HEK293 (cell line): ENCODE measurements around the gene SFMBT2.
A peak's percentile ranks its signal among the peaks of the same experiment; 100 is the strongest.

ENCODE experiments used
- GFI1B ChIP-seq: fragments of 450-650 bp; formaldehyde crosslinking; IDR thresholded peaks from 2 replicates; pipeline ENCODE4 v1.5.1; 2016; ENCODE audit warnings: missing biosample characterization, missing genetic modification characterization
- GLI2 ChIP-seq: fragments of 450-650 bp; formaldehyde crosslinking; IDR thresholded peaks from 2 replicates; pipeline ENCODE4; 2017; ENCODE audit warnings: missing biosample characterization, missing genetic modification characterization, low read depth, borderline replicate concordance
- GLI4 ChIP-seq: fragments of 450-650 bp; formaldehyde crosslinking; IDR thresholded peaks from 2 replicates; pipeline ENCODE4 v1.5.1; 2016; ENCODE audit warnings: missing biosample characterization, missing genetic modification characterization
- OSR2 ChIP-seq: fragments of 450-650 bp; formaldehyde crosslinking; IDR thresholded peaks from 2 replicates; pipeline ENCODE4 v1.5.1; 2016; ENCODE audit warnings: missing biosample characterization, missing genetic modification characterization
- SETDB1 ChIP-seq: IDR thresholded peaks from one replicate; pipeline ENCODE4 v1.6.1; 2017; ENCODE audit warnings: mild to moderate bottlenecking, low read length, moderate library complexity, mixed read lengths; ENCODE audit not compliant: insufficient read length
- TCF7L2 ChIP-seq: IDR thresholded peaks from 2 replicates; pipeline ENCODE4 v1.6.1; 2011; ENCODE audit warnings: low read depth, mild to moderate bottlenecking, inconsistent platforms, low read length, moderate library complexity, borderline replicate concordance
- ZBTB48 ChIP-seq: fragments of 450-650 bp; formaldehyde crosslinking; IDR thresholded peaks from 2 replicates; pipeline ENCODE4 v1.5.1; 2016; ENCODE audit warnings: missing biosample characterization, missing genetic modification characterization
- ZFP3 ChIP-seq: fragments of 450-650 bp; formaldehyde crosslinking; IDR thresholded peaks from 2 replicates; pipeline ENCODE4 v1.5.1; 2016; ENCODE audit warnings: low read depth, missing biosample characterization, missing genetic modification characterization
- ZFP37 ChIP-seq: fragments of 450-650 bp; formaldehyde crosslinking; IDR thresholded peaks from 2 replicates; pipeline ENCODE4 v1.5.1; 2016; ENCODE audit warnings: missing biosample characterization, missing genetic modification characterization
- ZNF121 ChIP-seq: fragments of 450-650 bp; formaldehyde crosslinking; IDR thresholded peaks from 2 replicates; pipeline ENCODE4 v1.5.1; 2016; ENCODE audit warnings: missing biosample characterization, missing genetic modification characterization
- ZNF133 ChIP-seq: fragments of 450-650 bp; formaldehyde crosslinking; IDR thresholded peaks from 2 replicates; pipeline ENCODE4 v1.5.1; 2016; ENCODE audit warnings: missing biosample characterization, missing genetic modification characterization
- ZNF138 ChIP-seq: fragments of 450-650 bp; formaldehyde crosslinking; IDR thresholded peaks from 2 replicates; pipeline ENCODE4 v1.5.1; 2016; ENCODE audit warnings: missing biosample characterization, missing genetic modification characterization, borderline replicate concordance
- ZNF148 ChIP-seq: fragments of 450-650 bp; formaldehyde crosslinking; IDR thresholded peaks from 2 replicates; pipeline ENCODE4 v1.5.0; 2017; ENCODE audit warnings: missing biosample characterization, missing genetic modification characterization, borderline replicate concordance
- ZNF416 ChIP-seq: fragments of 450-650 bp; formaldehyde crosslinking; IDR thresholded peaks from 2 replicates; pipeline ENCODE4 v1.5.1; 2016; ENCODE audit warnings: missing biosample characterization, missing genetic modification characterization
- ZNF423 ChIP-seq: fragments of 450-650 bp; formaldehyde crosslinking; IDR thresholded peaks from 2 replicates; pipeline ENCODE4 v1.5.1; 2016; ENCODE audit warnings: missing biosample characterization, missing genetic modification characterization
- ZNF426 ChIP-seq: fragments of 450-650 bp; formaldehyde crosslinking; IDR thresholded peaks from 2 replicates; pipeline ENCODE4 v1.5.1; 2017; ENCODE audit warnings: missing biosample characterization, missing genetic modification characterization, mild to moderate bottlenecking, inconsistent platforms, moderate library complexity
- ZNF433 ChIP-seq: fragments of 450-650 bp; formaldehyde crosslinking; IDR thresholded peaks from 2 replicates; pipeline ENCODE4 v1.5.1; 2016; ENCODE audit warnings: missing biosample characterization, missing genetic modification characterization, low read depth
- ZNF514 ChIP-seq: fragments of 450-650 bp; formaldehyde crosslinking; IDR thresholded peaks from 2 replicates; pipeline ENCODE4 v1.5.1; 2016; ENCODE audit warnings: missing biosample characterization, missing genetic modification characterization
- ZNF544 ChIP-seq: fragments of 450-650 bp; formaldehyde crosslinking; IDR thresholded peaks from 2 replicates; pipeline ENCODE4 v1.5.0; 2017; ENCODE audit warnings: missing biosample characterization, missing genetic modification characterization
- ZNF610 ChIP-seq: fragments of 450-650 bp; formaldehyde crosslinking; IDR thresholded peaks from 2 replicates; pipeline ENCODE4 v1.5.1; 2016; ENCODE audit warnings: missing biosample characterization, missing genetic modification characterization, borderline replicate concordance
- ZNF660 ChIP-seq: fragments of 450-650 bp; IDR thresholded peaks from 2 replicates; pipeline ENCODE4 v1.5.1; 2018; ENCODE audit warnings: missing biosample characterization, mild to moderate bottlenecking, missing genetic modification characterization
- ZNF664 ChIP-seq: fragments of 450-650 bp; formaldehyde crosslinking; IDR thresholded peaks from 2 replicates; pipeline ENCODE4 v1.5.1; 2016; ENCODE audit warnings: missing biosample characterization, missing genetic modification characterization
- ZNF670 ChIP-seq: fragments of 450-650 bp; formaldehyde crosslinking; IDR thresholded peaks from 2 replicates; pipeline ENCODE4 v1.5.1; 2016; ENCODE audit warnings: missing biosample characterization, missing genetic modification characterization, low read depth
- ZNF701 ChIP-seq: fragments of 450-650 bp; formaldehyde crosslinking; IDR thresholded peaks from 2 replicates; pipeline ENCODE4 v1.5.1; 2016; ENCODE audit warnings: missing biosample characterization, missing genetic modification characterization
- ZNF704 ChIP-seq: fragments of 450-650 bp; formaldehyde crosslinking; IDR thresholded peaks from 2 replicates; pipeline ENCODE4 v1.5.1; 2016; ENCODE audit warnings: missing biosample characterization, missing genetic modification characterization
- ZNF707 ChIP-seq: fragments of 450-650 bp; formaldehyde crosslinking; IDR thresholded peaks from 2 replicates; pipeline ENCODE4 v1.5.1; 2016; ENCODE audit warnings: missing biosample characterization, missing genetic modification characterization
- ZNF791 ChIP-seq: fragments of 450-650 bp; formaldehyde crosslinking; IDR thresholded peaks from 2 replicates; pipeline ENCODE4 v1.5.1; 2016; ENCODE audit warnings: missing biosample characterization, missing genetic modification characterization
- TF ChIP-seq, protein P1 (sequence below): fragments of 450-650 bp; formaldehyde crosslinking; IDR thresholded peaks from 2 replicates; pipeline ENCODE4 v1.5.1; 2016; ENCODE audit warnings: missing biosample characterization, missing genetic modification characterization
- TF ChIP-seq, protein P2 (sequence below): fragments of 450-650 bp; formaldehyde crosslinking; conservative IDR thresholded peaks from 2 replicates; pipeline ENCODE4 v1.5.1; 2016; ENCODE audit warnings: low read depth, missing biosample characterization, missing genetic modification characterization
- TF ChIP-seq, protein P3 (sequence below): fragments of 450-650 bp; formaldehyde crosslinking; IDR thresholded peaks from 2 replicates; pipeline ENCODE4 v1.5.1; 2016; ENCODE audit warnings: missing biosample characterization, missing genetic modification characterization

SFMBT2 gene

GRCh38 chr10:7302392-7302906 lies 108.4 kb downstream of the SFMBT2 start (continued):
- peak; percentile 93 for TF ChIP-seq OSR2
- TF ChIP-seq ZNF670 (tag by site-specific recombination) = no peak
- no peak for TF ChIP-seq ZNF433 (tag by site-specific recombination)
- no peak for TF ChIP-seq GLI4 (tag by site-specific recombination)
- TF ChIP-seq ZNF514 = no peak
- TF ChIP-seq ZNF138 (tag by site-specific recombination) = no peak
- no peak for TF ChIP-seq ZFP3 (tag by site-specific recombination)
- no peak for TF ChIP-seq ZNF423 (tag by site-specific recombination)
- no peak for TF ChIP-seq ZNF660
- TF ChIP-seq ZNF610 (tag by site-specific recombination) = no peak
- TF ChIP-seq, protein P1, sequence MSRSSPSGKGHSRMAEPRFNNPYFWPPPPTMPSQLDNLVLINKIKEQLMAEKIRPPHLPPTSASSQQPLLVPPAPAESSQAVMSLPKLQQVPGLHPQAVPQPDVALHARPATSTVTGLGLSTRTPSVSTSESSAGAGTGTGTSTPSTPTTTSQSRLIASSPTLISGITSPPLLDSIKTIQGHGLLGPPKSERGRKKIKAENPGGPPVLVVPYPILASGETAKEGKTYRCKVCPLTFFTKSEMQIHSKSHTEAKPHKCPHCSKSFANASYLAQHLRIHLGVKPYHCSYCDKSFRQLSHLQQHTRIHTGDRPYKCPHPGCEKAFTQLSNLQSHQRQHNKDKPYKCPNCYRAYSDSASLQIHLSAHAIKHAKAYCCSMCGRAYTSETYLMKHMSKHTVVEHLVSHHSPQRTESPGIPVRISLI (tag by site-specific recombination) = no peak
- no peak; the same call in 1 of the 2 replicates for TF ChIP-seq TCF7L2
- TF ChIP-seq ZNF707 (tag by site-specific recombination) = no peak
- TF ChIP-seq GLI2 (tag by site-specific recombination) = peak; percentile 96
- 0 out of 2 replicates have a peak, but pooled peaks have one; percentile 35 for TF ChIP-seq ZNF664 (tag by site-specific recombination)
- no peak for TF ChIP-seq SETDB1
- TF ChIP-seq ZNF701 (tag by site-specific recombination) = no peak
- no peak for TF ChIP-seq ZBTB48 (tag by site-specific recombination)
- peak; percentile 90 for TF ChIP-seq ZFP37 (tag by site-specific recombination)
- no peak for TF ChIP-seq ZNF544
- no peak for TF ChIP-seq ZNF133 (tag by site-specific recombination)
- peak; percentile 97 for TF ChIP-seq GFI1B (tag by site-specific recombination)
- TF ChIP-seq ZNF704 (tag by site-specific recombination) = no peak
- TF ChIP-seq ZNF121 (tag by site-specific recombination) = no peak
- no peak for TF ChIP-seq ZNF416
- TF ChIP-seq ZNF148 (tag by site-specific recombination) = no peak
- TF ChIP-seq ZNF791 (tag by site-specific recombination) = no peak
- TF ChIP-seq, protein P2, sequence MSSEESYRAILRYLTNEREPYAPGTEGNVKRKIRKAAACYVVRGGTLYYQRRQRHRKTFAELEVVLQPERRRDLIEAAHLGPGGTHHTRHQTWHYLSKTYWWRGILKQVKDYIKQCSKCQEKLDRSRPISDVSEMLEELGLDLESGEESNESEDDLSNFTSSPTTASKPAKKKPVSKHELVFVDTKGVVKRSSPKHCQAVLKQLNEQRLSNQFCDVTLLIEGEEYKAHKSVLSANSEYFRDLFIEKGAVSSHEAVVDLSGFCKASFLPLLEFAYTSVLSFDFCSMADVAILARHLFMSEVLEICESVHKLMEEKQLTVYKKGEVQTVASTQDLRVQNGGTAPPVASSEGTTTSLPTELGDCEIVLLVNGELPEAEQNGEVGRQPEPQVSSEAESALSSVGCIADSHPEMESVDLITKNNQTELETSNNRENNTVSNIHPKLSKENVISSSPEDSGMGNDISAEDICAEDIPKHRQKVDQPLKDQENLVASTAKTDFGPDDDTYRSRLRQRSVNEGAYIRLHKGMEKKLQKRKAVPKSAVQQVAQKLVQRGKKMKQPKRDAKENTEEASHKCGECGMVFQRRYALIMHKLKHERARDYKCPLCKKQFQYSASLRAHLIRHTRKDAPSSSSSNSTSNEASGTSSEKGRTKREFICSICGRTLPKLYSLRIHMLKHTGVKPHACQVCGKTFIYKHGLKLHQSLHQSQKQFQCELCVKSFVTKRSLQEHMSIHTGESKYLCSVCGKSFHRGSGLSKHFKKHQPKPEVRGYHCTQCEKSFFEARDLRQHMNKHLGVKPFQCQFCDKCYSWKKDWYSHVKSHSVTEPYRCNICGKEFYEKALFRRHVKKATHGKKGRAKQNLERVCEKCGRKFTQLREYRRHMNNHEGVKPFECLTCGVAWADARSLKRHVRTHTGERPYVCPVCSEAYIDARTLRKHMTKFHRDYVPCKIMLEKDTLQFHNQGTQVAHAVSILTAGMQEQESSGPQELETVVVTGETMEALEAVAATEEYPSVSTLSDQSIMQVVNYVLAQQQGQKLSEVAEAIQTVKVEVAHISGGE = no peak
- TF ChIP-seq, protein P3, sequence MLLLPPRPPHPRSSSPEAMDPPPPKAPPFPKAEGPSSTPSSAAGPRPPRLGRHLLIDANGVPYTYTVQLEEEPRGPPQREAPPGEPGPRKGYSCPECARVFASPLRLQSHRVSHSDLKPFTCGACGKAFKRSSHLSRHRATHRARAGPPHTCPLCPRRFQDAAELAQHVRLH (tag by site-specific recombination) = peak; percentile 98
- TF ChIP-seq ZNF426 (tag by site-specific recombination) = peak; percentile 13; the same call in 1 of the 2 replicates
